Dermis blood vessel endothelial cell (primary cell): ENCODE results near the gene NOTCH4. TPM values are rescaled to one million over a fixed set of nuclear protein-coding genes. Genes with fewer than 3 reads are reported as not detected.
"Not testable (repeated sequence)": the region's sequence is repeated elsewhere in the genome, so short reads cannot be mapped to it uniquely, and the experiment has no call there.

Experiments
- DNase-seq: peaks from one replicate; pipeline ENCODE4 v3.0.0; 2010
- total RNA-seq: library from RNA; depleted of rRNA; stranded (reverse); fragments of >200 nt; gene quantifications from 2 replicates; pipeline ENCODE4 v1.2.3, GENCODE V29; 2014

The NOTCH4 gene
- 44.3 and 63.5 TPM in 2 replicates for total RNA-seq

DNA sequence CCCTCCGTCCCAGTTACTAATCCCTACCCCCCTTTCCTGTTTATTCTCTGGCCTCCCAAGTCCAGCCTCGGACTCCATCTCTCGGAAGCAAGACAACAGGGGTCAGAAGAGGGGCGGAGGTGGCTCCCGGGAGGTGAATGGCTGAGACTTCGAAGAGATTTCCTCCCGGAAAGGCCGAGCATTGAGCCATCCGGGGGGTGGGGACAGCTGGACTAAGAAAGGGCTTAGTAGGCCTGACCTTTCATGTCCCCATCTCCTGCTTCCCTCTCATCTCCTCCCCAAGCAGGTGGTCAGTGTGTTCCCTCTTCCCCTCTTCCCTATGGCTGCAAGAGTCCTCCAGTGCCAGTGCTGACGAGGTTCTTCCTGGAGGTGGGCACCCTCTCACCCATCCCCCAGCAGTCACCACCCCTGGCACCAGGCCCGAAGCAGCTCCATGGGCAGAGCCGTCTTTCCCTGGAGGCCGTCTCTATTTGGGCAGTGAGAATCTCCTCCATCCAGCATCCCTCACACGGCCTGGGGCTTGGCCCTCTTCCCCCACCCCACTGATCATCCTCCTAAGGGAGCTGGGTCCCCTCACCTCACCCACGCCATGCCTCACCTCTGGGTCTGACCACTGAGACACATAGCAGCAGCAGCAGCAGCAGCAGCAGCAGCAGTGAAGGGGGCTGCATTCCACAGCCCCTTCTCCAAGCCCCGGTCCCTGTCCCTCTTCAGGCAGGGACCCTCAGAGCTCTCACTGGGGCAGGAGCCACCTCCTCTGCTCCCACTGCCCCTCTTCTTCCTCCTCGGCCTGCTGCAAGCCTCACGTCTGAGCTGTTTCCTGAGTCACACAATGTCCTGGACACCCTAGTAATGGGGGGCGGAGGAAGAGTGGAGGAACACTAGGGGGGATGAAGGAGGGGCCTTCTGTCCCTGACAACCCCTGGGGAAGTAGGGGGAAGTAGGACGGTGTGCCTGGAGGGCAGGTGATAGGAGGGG, at the start of gene NOTCH4:
Gene NOTCH4 (minus strand): TSS at position 810 of the 978 bp plus-strand sequence. CDS start 139 bp downstream, at position 671.
- peak; percentile 68 for DNase-seq

DNA sequence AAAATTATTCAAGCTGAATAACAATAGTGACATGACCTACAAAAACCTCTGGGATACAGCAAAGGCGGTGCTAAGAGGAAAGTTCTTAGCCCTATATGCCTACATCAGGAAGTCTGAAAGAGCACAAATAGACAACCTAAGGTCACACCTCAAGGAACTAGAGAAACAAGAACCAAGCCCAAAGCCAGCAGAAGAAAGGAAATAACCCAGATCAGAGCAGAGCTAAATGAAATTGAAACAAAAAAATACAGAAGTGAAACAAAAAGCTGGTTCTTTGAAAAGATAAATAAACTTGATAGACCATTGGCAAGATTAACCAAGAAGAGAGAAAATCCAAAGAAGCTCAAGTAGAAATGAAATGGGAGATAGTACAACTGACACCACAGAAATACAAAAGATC, 47.6 kb upstream of the NOTCH4 start:
- DNase-seq = no peak

DNA sequence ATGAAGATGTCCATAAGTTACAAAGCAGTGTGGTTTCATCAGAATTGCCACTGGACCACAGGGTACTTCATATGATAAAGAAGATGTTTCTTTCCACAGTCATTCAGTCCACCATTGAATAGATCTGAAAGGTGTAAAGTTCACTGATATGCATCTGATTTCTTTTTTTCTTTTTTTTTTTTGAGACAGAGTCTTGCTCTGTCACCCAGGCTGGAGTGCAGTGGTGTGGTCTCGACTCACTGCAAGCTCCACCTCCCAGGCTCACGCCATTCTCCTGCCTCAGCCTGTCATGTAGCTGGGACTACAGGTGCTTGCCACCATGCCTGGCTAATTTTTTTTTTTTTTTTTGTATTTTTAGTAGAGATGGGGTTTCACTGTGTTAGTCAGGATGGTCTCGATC, 44.6 kb upstream of the NOTCH4 start:
- DNase-seq = not testable (repeated sequence)

DNA sequence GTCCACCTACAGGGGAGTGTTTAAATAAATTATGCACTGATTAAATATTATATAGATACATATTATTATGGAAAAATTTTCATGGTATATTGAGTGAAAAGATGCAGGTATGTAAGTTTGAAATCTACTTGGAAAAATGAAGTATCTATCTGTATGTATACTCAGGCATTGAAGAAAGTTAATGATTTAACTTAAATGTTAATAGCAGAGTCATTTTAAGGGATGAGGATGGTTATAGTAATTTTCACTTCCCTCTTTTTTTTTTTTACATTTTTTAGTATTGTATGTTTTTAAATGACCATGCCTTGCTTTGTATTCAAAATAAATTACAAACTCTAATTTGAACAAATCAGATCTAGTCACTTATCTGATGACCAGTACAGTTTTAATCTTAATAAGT, 43.2 kb upstream of the NOTCH4 start:
- no peak for DNase-seq

DNA sequence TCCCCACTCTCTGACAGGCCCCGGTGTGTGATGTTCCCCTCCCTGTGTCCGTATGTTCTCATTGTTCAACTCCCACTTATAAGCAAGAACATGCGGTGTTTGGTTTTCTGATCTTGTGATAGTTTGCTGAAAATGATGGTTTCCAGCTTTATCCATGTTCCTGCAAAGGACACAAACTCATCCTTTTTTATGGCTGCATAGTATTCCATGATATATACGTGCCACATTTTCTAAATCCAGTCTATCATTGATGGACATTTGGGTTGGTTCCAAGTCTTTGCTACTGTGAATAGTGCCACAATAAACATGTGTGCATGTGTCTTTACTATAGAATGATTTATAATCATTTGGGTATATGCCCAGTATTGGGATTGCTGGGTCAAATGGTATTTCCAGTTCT, 33.4 kb upstream of the NOTCH4 start:
- DNase-seq = not testable (repeated sequence)

DNA sequence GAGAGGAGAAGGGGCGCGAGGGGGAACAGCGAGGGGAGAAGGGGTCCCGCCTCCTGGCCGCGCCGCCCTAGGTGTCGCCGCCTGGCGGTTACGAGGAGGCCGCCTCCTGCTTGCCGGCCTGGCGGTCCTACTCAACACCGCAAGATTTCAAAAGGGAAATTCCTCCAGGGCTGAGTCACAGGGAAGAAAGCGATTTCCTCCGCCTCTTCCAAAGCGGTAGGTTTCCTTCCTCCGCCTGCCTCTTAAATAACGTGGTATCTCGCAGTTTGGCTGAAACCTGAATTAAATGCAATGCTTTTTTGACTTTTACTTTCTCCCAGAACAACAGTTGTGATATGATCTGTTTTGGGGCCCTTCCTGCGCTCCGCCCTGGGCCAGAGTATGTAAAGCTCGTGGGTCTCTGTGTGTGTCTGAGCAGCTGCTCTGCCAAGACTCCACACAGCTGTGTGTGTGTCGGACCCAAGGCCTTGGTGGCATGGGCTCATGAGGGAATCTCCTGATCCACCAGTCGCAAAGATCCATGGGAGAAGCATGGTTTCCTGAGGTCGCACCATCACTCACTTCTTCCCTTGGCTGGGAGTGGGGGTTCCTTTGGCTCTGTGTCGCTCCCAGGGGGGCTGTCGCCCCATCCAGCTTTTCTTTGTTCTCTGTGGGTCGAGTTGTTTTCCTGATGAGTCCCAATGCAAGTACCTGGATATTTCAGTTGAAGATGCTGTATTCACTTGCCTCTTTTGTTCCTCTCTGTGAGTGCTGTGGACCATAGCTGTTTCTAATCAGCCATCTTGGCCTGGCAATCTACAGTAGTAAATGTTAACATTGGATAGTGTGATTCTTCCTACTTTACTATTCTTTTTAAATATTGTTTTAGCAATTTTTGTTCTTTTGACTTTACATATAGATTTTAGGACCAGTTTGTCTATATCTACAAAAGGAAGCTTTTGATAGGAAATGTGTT, 31.6 kb upstream of the NOTCH4 start:
- peak; percentile 97 for DNase-seq

DNA sequence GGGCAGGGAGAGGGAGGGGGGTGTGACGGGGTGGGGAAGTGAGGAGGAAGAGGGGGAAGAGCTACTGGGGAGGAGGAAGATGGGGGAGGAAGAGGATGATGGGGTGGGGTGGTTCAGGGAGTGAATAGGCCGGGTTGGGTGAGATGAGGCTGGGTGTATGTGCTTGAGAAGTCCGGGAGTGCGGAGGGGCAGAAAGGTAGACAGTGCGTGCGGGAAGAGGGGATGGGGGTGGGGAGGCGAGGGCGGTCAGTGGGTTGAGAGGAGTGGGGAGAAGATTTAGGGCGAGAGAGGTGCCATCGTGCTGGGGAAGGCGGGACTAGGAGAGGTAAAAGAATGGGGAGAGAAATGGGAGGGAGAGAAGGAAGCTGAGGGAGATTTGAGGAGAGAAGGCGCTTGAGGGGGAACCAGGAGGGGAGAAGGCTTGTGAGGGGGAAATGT, 30.9 kb upstream of the NOTCH4 start:
- DNase-seq = no peak

DNA sequence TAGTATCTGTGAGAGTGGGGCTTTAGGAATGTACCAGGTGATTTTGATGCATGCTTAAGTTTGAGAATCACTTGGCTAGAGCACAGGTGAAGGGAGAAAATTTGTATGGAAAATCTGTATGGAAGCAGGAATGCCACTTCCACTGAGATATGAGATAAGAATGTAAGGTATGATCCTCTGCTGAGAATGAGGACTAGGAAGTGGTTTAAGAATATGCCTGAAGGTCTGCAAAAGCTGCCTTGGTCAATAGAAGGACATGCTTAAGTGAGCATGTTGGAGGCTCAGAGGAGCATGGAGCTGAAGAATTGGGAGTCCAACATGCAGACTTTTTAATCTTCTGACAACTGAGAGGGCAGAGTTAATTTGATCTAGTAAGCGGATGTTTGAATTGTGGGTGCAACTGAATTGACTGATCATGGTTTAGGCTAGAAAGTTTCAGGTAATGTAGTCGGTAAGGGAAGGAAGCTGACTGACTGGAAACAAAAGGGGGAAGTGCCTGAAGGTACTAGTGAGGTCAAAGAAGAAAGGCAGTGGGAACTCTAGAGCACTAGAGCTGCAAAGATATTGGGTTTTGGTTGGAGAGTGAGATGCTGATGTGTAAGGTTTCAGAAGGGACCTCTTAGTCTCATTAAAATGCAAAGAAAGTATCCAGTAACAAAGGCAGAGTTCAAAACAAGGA, 28.6 kb upstream of the NOTCH4 start:
- DNase-seq = peak; percentile 37

DNA sequence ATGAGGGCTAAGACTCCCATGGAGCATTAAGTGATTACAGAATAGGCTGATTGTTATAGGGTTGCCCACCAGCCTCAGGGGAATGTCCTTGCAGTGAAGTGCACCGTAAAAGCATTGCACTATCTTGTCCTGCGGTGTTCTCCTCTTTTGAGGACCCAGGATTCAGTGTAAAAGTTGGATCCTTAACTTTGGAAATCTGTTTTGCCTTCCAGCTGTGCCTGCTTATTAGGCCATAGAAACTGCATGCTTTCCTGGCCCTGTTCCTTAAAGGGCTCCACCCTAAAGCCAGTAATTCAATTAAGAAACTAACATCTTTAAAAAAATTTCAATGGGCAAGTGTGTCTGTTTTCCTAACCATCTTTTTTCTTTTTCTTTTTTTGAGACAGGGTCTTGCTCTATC, 25.4 kb upstream of the NOTCH4 start:
- no peak for DNase-seq

DNA sequence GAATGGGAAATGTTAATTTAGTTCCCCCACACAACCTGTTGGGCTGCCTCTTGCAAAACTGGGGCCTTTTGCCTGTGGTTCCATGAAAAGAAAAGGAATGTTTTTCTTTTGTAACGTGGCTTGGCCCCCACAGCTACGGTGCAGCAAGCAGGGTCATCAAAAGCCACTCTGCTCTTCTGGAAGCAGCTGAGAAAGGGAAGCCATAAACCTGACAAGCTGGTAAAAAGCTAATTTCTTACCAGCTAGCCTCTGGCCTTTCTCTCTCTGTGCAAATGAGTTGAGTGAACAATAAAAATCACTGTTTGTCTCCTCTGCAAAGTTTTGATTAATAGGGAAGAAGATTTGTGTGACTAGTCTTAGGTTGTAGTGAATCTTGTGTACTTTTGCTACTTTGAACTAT, 23.5 kb upstream of the NOTCH4 start:
- no peak for DNase-seq

DNA sequence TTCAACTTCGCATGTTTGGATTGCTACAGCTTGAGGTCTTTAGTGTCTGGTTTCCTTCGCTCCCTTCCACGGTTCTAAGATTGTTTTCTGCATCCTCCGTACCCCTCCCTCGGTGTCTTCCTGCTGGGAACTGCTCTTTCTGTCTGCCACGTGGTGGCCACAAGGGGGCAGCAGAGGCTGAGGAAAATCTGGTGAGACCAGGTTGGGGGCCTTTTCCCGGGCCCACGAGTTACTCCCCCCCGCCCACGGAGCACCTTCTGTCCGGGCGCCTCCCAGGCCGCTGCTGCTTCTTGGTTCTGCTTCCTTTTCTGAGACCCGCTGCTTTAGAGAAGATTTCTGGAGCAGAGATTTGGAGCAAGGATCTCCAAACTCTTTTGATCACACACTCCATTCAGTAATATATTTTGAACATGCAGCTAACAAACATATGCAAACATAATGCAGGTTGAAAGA, 21.1 kb upstream of the NOTCH4 start:
- peak; percentile 89 for DNase-seq

DNA sequence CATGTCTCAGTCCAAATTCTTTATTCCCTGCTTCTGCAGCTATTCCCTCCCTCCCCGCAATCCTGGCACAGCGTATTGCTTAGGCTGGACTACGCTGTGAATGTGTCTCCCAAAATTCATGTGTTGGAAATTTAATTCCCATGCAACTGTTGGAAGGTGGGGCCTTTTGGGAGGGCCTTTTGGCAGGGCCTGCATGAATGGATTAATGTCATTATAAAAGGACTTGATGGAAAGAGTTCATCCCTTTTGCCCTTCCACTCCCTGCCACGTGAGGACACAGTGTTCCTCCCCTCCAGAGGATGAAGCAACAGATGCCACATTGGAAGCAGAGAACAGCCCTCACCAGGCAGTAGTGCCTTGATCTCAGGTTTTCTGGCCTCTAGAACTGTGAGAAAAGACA, 20.4 kb upstream of the NOTCH4 start:
- no peak for DNase-seq

DNA sequence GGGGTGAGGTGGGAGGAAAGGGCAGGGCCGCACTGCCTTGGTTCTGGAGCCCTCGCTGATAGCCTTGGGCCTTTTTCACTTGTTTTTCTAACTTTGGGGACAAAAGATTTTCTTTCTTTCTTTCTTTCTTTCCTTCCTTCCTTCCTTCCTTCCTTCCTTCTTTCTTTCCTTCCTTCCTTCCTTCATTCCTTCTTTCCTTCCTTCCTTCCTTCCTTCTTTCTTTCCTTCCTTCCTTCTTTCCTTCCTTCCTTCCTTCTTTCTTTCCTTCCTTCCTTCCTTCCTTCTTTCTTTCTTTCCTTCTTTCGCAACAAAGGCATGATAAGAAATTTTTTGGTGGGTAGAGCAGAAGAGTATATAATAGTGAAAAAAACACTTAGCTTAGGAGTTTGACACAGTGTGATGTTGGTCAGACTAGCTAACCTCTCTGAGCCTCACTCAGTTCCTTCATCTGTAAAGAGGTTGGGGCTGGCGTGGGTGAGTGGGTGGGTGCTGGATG, 18.5 kb upstream of the NOTCH4 start:
- not testable (repeated sequence) for DNase-seq

DNA sequence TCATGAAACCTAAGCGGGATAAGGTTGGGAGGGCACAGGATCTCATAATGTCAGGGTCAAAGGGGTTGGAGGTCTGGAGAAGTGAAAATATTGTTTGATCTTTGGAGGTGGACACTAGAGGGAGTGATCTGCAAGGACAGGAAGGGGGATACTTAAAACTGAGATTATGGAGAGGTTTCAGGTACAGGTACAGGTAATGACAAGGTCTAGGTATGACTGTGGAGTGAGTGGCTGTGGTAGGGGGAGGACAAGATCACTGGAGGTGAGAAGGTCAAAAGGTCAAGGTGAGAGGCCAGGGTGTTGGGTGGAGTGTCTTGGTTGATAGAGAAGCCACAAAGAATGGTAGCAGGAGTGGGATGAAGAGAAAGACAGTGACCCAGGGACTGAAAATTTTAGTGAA, 16.8 kb upstream of the NOTCH4 start:
- no peak for DNase-seq

DNA sequence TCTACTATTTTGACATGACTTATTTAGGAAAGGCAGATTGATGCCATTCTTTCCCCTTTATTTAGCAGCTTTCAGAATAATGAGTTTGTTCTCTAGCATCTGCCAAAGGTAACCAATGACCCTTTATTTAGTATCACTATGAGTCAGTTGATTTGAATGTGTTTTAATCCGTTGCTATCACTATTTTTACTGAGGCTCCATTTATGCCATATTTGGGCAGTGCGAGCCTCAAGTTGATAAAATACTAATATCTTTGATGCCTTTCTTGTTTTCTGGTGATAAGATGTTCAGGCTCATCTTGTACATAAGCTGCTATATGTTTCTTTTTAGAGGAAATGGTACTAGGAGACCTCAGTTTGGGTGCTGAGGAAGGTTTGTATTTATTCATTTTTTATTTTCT, 15.6 kb upstream of the NOTCH4 start:
- no peak for DNase-seq

DNA sequence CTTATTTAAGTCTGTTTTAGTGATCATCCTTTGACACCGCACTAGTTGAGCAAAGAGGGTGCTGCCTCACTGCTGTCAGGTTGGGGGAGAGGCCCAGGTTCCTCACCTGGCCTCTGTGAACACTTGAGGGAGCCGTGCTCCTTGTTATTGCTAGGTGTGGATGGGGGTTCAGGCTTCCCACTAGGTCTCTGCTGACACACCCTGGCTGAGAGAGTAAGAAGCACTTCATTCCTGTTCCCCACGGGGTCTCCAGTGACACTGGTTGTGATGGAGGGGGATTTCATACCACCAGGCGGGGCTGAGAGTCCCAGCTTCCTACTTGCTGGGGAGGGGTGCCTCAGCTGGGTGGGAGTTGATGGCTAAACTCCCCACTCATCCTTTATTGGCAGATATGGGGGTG, 11.1 kb upstream of the NOTCH4 start:
- DNase-seq = peak; percentile 54

DNA sequence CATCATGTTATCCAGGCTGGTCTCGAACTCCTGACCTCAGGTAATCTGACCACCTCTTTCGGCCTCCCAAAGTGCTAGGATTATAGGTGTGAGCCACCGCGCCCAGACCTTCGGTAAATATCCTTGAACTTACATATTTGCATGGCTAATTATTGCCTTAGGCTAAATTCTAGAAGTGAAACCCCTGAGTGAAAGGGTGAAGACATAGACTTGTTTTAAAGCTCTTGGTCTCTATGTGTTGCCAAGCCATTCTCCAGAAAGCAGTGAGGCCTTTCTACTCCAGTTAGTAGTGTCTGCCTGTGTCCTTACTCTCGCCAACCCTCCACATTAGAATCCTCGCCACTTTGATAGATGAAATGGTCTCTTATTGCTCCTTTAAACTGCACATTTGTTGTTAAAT, 2.6 kb upstream of the NOTCH4 start:
- no peak for DNase-seq

DNA sequence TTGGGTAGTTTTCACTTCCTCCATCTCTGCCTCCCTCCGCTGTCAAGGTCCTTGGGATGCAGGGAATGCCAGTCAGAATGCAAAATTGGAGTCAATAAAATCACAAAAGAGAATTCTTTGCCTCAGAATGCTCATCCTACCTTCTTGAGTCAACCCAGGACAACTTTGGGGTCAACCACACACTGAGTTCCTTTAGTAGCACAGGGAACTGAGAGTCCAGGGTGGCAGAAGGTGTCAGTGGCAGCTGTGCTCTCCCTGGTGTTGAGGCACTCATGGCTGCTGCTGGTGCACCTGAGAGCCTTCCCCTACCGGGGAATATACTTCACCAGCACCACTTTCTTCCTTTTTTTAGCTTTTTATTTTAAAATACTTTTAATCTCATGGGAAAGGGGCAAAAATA, 829 bp upstream of the NOTCH4 start:
- DNase-seq = no peak

DNA sequence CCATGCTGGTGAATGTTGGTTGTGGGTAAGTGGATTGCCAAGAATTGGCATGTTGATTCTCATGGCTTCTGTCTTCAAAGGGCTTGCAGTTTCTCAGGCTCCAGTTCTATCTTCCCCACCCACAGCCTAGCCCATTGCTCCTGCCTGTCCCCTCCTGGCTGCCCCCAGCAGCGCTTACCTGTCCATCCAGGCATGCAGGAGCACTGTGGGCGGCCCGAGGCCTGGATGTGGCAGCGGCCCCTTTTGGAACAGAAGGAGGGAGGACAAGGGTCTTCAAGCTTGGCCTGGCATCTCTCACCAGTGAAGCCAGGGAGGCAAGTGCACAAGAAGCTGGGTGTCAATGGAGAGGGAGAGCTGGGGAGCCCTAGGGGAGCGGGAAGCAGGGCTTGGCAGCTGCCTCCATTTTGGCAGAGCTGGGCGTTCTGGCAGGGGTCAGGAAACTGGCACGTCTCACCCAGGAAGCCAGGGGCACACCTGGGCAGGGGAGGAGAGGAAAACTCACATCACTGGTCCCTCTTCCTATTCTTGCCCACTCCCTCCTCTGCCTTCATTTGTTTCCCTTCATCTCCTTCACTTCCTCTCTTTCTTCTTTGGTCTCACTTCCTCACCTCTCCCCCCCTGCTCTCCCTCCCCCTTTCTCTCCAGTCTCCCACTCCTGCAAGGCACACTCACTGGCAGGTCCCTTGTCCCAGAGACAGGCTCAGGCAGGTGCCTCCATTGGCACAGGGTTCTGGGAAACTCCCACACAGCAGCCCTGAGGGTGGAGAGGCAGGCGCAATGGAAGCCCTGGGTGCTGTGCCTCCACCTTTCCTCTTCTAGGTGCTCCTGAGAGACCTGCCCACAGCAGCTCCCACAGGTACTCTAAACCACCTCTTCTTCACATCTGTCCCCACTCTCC, 1.3 kb downstream of the NOTCH4 start:
- no peak for DNase-seq

DNA sequence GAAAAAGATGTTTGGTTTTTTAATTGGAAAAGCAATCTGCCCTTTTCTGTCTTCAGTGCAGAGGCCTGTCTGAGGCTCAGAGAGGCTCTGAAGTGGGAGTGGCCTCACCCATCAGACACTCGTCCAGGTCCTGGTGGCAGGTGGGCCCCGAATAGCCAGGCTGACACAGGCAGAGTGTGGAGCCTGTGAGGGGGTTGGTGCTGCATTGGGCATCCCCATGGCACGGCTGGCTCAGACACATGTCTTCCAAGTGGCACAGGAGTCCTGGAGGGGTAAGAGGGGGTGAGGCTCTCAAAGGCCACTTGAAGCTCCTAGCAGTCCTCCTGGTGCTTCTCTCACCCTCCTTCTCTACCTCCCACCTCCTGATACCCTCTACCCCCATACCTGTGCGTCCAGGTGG, 3.8 kb downstream of the NOTCH4 start:
- no peak for DNase-seq

DNA sequence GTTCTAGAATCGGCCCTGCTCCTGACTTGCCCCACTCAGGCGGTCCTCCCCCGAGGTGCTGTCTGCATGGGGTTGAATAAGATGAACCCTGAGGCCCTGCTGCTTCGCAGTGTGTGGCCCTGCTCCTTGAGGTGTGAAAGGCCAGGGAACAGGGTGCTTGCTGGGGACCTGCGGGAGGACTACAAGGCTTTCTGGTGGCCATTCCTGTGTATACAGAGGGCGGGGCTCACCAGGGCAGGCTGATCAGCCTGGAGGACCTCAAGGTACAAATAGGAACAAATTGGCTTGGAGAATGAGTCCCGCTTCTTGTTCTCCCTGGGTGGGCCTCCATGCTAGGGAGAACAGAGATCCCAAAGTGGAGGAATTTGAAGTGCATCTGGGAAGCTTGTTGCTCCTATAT, 5.7 kb downstream of the NOTCH4 start:
- no peak for DNase-seq
